ENCODE results near the gene C1orf21. TPM values are rescaled to one million over a fixed set of nuclear protein-coding genes. Genes with fewer than 3 reads are reported as not detected.

Gene C1orf21
- total and polyA plus RNA-seq, 2 of the 4 experiments (the other 2 are of a cell fraction) = 6.4 to 9.9 TPM

GRCh38 chr1:184604152-184604900 lies 217.5 kb downstream of the C1orf21 start:
- POLR2A ChIA-PET (ENCODE audit: unreplicated experiment) = no interaction called here
- Histone ChIP-seq H3K79me1 (ENCODE audit: low read depth in 1 of 2, low read length in 2 of 2) (no peaks in the 10 kb centered on the region; a peak in 1 of 4 replicates), H4K5ac (ENCODE audit: low read depth, low read length) (no peak overlapping the region), H3K18ac (ENCODE audit: low read depth, low read length) (no peak overlapping the region), H3K4me1 (ENCODE audit: control insufficient read depth, insufficient read depth, low read length) (peaks cover 3% of the 10 kb centered on the region; the same call in 1 of the 2 replicates), H3K4me2 (ENCODE audit: low read depth, low read length) (no peak overlapping the region), H2BK120ac (ENCODE audit: low read depth, low read length) (no peak overlapping the region), H2BK15ac (ENCODE audit: low read depth, low read length) (no peak overlapping the region), H2BK20ac (ENCODE audit: low read depth, low read length) (no peak overlapping the region), H3K4me3 (ENCODE audit: insufficient read depth, low read depth, low read length) (no peak overlapping the region), H3K14ac (replicated peaks; ENCODE audit: low read depth, low read length) (no peak overlapping the region), H3K9me1 (ENCODE audit: insufficient read depth, low read length) (no peaks in the 10 kb centered on the region), H4K91ac (ENCODE audit: insufficient read depth, low read depth, low read length) (no peak overlapping the region), H2AK5ac (ENCODE audit: low read depth, low read length) (no peak overlapping the region), H3K56ac (ENCODE audit: extremely low read depth, insufficient read depth, low read length) (no peak overlapping the region), H3K4ac (ENCODE audit: low read depth, low read length) (no peak overlapping the region), H2BK5ac (ENCODE audit: low read depth, low read length, poor library complexity, severe bottlenecking) (no peak overlapping the region), H4K20me1 (ENCODE audit: insufficient read depth, low read length) (no peaks in the 10 kb centered on the region), H3K23ac (ENCODE audit: low read depth, low read length) (no peak overlapping the region), H2AFZ (replicated peaks; ENCODE audit: low read length, poor library complexity) (no peak overlapping the region), H3K36me3 (ENCODE audit: control insufficient read depth, insufficient read depth, low read length) (no peaks in the 10 kb centered on the region), H3K9me3 (ENCODE audit: control insufficient read depth, insufficient read depth, low read length) (no peaks in the 10 kb centered on the region), H3K27ac (ENCODE audit: insufficient read depth, low read length) (no peak overlapping the region), H3K9ac (ENCODE audit: low read depth, low read length) (no peak overlapping the region), H3K27me3 (ENCODE audit: control insufficient read depth, insufficient read depth, low read length) (no peaks in the 10 kb centered on the region), H4K8ac (ENCODE audit: low read depth in 2 of 2, low read length in 2 of 2) (no peak overlapping the region), H2AK9ac (replicated peaks; ENCODE audit: low read depth, low read length, poor library complexity) (no peak overlapping the region)
- dilution Hi-C loops (cut with HindIII; ENCODE audit: low sequenced_read_pairs, unreplicated experiment) = no loop called here
- CTCF ChIA-PET = no interaction called here
- TF ChIP-seq RAD21 (IDR thresholded peaks at IDR 0.05; ENCODE audit: low read length) (no peak), POLR2A (IDR thresholded peaks at IDR 0.05; ENCODE audit: low read depth, low read length) (no peak), MAFK (IDR thresholded peaks at IDR 0.05; ENCODE audit: low read depth, low read length) (no peak), CEBPB (IDR thresholded peaks at IDR 0.05; ENCODE audit: low read depth, low read length) (no peak)
- 83% methylated on average over 1 of the region's 3 CpGs; no CpG with 5 or more reads in 1 of the 2 experiments for WGBS, 2 experiments (ENCODE audit: extremely low coverage in 2 of 2, insufficient read length in 1 of 2)
- DNase-seq (no peak), ATAC-seq (ENCODE audit: low read depth) (no peak; the same call in 1 of the 2 replicates)
- BruUV-seq (replicated peaks) = no TSS peak
- intact Hi-C loops (cut with micrococcal nuclease) = no loop called here
- in situ Hi-C loops (cut with MboI; ENCODE audit: low sequenced_read_pairs) = no loop called here
